IPS-18c (cell line): Measurements from ENCODE around the gene CIDEC.
"Not testable (repeated sequence)": the region's sequence is repeated elsewhere in the genome, so short reads cannot be mapped to it uniquely, and the experiment has no call there.

Source experiments
- H3K4me3 ChIP-seq: 2 replicates; pipeline ENCODE4 v1.7.0; 2013; ENCODE audit warnings: low read depth, mild to moderate bottlenecking, low read length, moderate library complexity; ENCODE audit not compliant: insufficient read depth
- H3K9me3 ChIP-seq: one replicate; pipeline ENCODE4 v1.6.1; 2013; ENCODE audit warnings: mild to moderate bottlenecking, low read length, moderate library complexity; ENCODE audit not compliant: control insufficient read depth, insufficient read depth

Gene CIDEC

DNA sequence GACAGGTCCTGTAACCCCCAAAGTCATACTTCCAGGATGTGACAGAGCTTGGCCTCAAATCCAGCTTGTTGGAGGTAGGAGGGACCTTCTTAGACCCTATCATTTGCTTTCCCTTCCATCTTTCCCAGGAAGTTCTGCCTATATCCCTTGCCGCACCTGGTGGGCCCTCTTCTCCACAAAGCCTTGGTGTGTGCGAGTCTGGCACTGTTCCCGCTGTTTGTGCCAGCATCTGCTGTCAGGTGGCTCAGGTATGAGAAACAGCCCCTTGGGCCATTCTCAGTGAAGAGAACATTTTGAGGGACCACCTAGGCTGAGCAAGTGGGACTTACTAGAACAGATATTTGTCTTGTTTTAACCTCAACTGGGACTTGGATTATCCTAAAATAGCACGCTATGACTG is 23.9 kb upstream of the CIDEC start:
- H3K4me3 ChIP-seq, result no peak overlapping the region
- no peaks in the 10 kb centered on the region for H3K9me3 ChIP-seq

- H3K4me3 ChIP-seq, result no peak overlapping the region
Measured at GRCh38 chr3:9903238-9903624, 23.2 kb upstream of the CIDEC start.

DNA sequence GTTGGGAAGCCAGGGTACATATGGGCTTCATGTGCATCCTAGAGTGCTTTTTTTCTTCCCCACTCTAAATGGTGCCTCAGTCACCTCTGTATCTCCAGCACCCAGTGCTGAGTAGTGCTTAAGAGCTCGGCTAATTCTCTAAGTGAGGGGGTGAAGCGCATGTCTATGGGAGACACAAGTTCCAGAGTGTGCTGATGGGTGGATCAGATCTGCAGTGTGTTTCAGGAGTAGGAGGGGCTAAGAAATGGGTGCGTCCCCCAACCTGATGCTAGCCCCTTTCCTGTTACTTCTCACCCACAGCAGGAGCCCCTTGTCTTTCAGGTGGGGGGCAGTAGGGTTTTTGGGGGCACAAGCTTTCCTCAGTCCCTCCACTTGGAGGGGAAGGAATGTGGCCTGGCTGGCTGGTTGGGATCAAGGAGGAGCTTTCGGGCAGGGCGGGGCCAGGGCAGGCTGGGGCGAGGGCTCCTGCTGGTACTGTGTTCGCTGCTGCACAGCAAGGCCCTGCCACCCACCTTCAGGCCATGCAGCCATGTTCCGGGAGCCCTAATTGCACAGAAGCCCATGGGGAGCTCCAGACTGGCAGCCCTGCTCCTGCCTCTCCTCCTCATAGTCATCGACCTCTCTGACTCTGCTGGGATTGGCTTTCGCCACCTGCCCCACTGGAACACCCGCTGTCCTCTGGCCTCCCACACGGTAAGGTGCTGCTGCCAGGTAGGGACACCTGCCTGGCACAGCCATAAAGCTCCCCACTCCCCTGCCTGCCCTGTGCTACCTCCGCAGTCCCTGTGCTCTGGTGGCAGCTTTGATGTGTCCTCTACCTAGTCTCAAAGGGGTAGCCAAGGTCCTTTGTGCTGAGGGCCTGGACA is 22.6 kb upstream of the CIDEC start, which contains the start of gene IL17RE:
Gene IL17RE, plus strand, starts transcription at position 477 of the 866 bp plus-strand sequence. Its CDS starts 85 bp downstream, at position 562.
- Histone ChIP-seq H3K9me3 (no peaks in the 10 kb centered on the region), H3K4me3 (peak within 1 kb of the TSS; percentile 15; the same call in 1 of the 2 replicates)

More at GRCh38 chr3:9903238-9903624, 23.2 kb upstream of the CIDEC start:
- no peaks in the 10 kb centered on the region for H3K9me3 ChIP-seq

- Histone ChIP-seq H3K4me3 (no peak overlapping the region), H3K9me3 (no peaks in the 10 kb centered on the region)
Measured at GRCh38 chr3:9901967-9902366, 21.9 kb upstream of the CIDEC start.

GRCh38 chr3:9900965-9901415 is 20.9 kb upstream of the CIDEC start:
- H3K4me3 ChIP-seq, result not testable (repeated sequence)

DNA sequence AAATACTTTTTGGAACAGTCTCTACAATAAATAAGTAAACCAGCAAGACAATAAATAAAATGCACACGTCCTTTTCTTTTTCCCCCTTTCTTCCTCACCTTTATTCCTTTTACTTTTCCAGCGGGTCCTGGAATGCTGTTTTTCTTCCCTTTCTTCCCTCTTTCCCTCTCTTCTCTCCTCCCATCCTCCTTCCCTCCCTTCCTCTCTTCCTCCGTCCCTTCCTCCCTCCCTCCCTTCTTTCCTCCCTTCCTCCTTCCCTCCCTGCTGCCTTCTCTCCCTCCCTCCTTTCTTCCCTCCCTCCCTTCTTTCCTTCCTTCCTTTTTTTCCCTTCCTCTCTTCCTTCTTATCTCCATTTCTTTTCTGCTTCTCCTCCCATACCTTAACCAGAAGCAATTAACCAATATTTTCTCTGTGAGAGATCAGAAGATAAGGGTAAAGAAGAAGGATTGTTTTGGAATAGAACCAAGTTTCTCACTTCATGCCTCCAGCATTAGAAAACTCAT is 19.3 kb upstream of the CIDEC start:
- Histone ChIP-seq H3K4me3 (no peak overlapping the region), H3K9me3 (no peaks in the 10 kb centered on the region)

More at GRCh38 chr3:9900965-9901415, 20.9 kb upstream of the CIDEC start:
- H3K9me3 ChIP-seq, result not testable (repeated sequence)

GRCh38 chr3:9898467-9899241 is 18.6 kb upstream of the CIDEC start:
- H3K4me3 ChIP-seq, result no peak overlapping the region
- H3K9me3 ChIP-seq, result no peaks in the 10 kb centered on the region

GRCh38 chr3:9897408-9898372 is 17.6 kb upstream of the CIDEC start:
- Histone ChIP-seq H3K9me3 (no peaks in the 10 kb centered on the region), H3K4me3 (no peak overlapping the region)

- not testable (repeated sequence) for H3K4me3 ChIP-seq, H3K9me3 ChIP-seq
Measured at GRCh38 chr3:9896755-9897407, 16.8 kb upstream of the CIDEC start.

- H3K4me3 ChIP-seq, result not testable (repeated sequence)
Measured at GRCh38 chr3:9895715-9896114, 15.7 kb upstream of the CIDEC start.

GRCh38 chr3:9893739-9894138 is 13.7 kb upstream of the CIDEC start:
- H3K9me3 ChIP-seq, result no peaks in the 10 kb centered on the region
- H3K4me3 ChIP-seq, result no peak overlapping the region

More at GRCh38 chr3:9895715-9896114, 15.7 kb upstream of the CIDEC start:
- H3K9me3 ChIP-seq, result not testable (repeated sequence)

DNA sequence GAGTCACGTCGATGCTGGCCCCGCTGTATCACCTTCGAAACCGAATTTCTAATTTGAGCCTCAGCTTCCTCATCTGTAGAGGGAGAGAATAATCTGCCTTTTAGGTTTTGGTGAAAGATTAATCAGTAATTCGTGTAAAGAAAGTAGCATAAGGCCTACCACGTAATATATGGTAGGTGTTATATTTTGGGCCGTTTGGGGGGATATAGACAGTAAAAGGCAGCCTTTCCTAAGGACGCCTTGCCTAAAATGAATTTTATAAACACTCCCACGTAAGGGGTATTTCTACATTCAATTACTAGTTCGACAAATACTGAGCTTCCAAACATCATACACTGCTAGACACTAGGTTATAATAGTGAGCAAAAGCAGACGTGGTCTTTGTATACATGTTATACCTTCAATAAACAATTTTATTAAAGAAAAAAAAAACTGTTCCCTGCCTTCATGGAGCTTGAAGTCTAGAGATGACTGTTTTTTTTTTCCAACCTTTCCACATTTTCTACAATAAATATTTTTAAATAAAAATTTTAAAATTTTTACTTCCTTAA is 11.1 kb upstream of the CIDEC start:
- Histone ChIP-seq H3K4me3 (peak overlapping the region; percentile 98), H3K9me3 (no peaks in the 10 kb centered on the region)

DNA sequence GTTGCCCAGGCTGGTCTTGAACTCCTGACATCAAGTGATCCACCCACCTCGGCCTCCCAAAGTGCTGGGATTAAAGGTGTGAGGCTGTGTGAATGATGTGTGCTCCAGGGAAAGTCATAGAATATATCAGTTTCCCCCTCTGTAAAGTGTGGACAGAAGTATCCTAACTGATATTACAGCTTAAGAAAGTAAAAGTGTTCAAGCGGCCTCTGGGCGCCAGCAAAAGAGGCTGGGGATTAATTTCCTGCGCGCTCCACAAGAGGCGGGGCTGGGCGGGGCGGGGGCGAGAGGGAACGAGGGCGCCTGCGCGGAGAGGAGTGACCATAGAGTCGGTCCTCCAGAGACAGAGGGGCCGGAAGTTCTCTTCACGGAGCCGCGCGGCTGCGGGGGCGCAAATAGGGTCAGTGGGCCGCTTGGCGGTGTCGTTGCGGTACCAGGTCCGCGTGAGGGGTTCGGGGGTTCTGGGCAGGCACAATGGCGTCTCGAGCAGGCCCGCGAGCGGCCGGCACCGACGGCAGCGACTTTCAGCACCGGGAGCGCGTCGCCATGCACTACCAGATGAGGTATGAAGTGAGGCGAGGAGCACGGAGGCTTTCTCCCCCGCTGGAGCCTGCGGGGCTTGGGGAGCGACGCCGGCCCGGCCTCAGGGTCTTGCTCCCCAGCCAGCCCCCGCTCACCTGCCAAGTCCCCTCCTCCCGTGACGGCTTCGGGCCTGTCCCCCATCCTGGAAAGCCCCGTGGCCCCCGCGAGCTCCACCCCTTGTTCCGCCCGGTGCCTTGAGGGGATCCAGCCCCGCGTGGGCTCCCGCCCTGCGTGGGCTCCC is 10.4 kb upstream of the CIDEC start, which contains the start of gene JAGN1:
Gene JAGN1, plus strand, starts transcription at position 362 of the 823 bp plus-strand sequence. Its CDS starts 113 bp downstream, at position 475.
- Histone ChIP-seq H3K4me3 (peak within 1 kb of the TSS; percentile 98), H3K9me3 (no peaks in the 10 kb centered on the region)

GRCh38 chr3:9889405-9889804 is 9.4 kb upstream of the CIDEC start:
- Histone ChIP-seq H3K4me3 (no peak overlapping the region), H3K9me3 (no peaks in the 10 kb centered on the region)

- Histone ChIP-seq H3K4me3 (no peak overlapping the region), H3K9me3 (no peaks in the 10 kb centered on the region)
Measured at GRCh38 chr3:9888540-9888939, 8.5 kb upstream of the CIDEC start.
